Measurements from ENCODE around the gene IL20.

DNA sequence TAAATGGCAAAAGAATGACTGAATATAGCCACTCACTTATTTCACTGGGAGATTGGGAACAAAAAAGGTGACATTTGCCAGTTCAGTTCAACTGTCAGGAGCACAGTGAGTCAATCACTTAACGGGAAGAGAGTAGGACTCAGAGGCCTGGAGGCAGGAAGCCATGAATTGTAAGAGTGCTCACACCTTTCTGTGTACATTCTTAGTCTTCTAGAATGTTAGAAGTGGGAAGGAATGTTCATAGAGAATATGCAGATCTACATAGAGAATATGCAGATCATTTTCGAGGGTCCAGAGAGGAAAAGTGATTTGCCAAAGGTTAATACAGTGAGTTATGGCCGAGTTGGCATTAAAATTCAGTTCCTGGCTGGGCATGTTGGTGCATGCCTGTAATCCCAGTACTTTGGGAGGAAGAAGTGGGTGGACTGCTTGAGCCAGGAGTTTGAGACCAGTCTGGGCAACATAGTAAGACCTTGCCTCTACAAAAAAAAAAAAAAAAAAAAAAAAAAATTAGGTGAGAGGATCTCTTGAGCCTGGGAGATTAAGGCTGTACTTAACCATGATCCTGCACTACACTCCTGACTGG lies 8.3 kb downstream of the IL20 start:
- TF ChIP-seq, protein P1, sequence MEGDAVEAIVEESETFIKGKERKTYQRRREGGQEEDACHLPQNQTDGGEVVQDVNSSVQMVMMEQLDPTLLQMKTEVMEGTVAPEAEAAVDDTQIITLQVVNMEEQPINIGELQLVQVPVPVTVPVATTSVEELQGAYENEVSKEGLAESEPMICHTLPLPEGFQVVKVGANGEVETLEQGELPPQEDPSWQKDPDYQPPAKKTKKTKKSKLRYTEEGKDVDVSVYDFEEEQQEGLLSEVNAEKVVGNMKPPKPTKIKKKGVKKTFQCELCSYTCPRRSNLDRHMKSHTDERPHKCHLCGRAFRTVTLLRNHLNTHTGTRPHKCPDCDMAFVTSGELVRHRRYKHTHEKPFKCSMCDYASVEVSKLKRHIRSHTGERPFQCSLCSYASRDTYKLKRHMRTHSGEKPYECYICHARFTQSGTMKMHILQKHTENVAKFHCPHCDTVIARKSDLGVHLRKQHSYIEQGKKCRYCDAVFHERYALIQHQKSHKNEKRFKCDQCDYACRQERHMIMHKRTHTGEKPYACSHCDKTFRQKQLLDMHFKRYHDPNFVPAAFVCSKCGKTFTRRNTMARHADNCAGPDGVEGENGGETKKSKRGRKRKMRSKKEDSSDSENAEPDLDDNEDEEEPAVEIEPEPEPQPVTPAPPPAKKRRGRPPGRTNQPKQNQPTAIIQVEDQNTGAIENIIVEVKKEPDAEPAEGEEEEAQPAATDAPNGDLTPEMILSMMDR (IDR thresholded peaks at IDR 0.05): no peak
- TF ChIP-seq EP300 (IDR thresholded peaks at IDR 0.05): no peak
